ENCODE results near the gene SCUBE1.

SCUBE1 gene

GRCh38 chr22:43158778-43159483 lies 184.2 kb downstream of the SCUBE1 start:
- no peaks in the 10 kb centered on the region for H3K9me3 Mint-ChIP-seq

GRCh38 chr22:43157874-43158546 lies 185.2 kb downstream of the SCUBE1 start:
- Mint-ChIP-seq H3K36me3 (ENCODE audit: low read depth) (no peaks in the 10 kb centered on the region), H3K9me3 (no peaks in the 10 kb centered on the region), H3K27me3 (ENCODE audit: low read depth, poor library complexity) (peaks cover 21% of the 10 kb centered on the region), H3K4me1 (peaks cover 12% of the 10 kb centered on the region), H3K4me3 (no peak overlapping the region), H3K27ac (peak overlapping the region; percentile 85)
- no peak for DNase-seq
- no peak for TF ChIP-seq CTCF (IDR thresholded peaks at IDR 0.05)

More at GRCh38 chr22:43158778-43159483, 184.2 kb downstream of the SCUBE1 start:
- Mint-ChIP-seq H3K4me1 (peaks cover 13% of the 10 kb centered on the region), H3K36me3 (ENCODE audit: low read depth) (no peaks in the 10 kb centered on the region), H3K27ac (peak overlapping the region; percentile 85), H3K27me3 (ENCODE audit: low read depth, poor library complexity) (peaks cover 14% of the 10 kb centered on the region), H3K4me3 (no peak overlapping the region)
- TF ChIP-seq CTCF (IDR thresholded peaks at IDR 0.05): no peak
- DNase-seq: no peak

- no peak overlapping the region for H3K27ac Mint-ChIP-seq
- no peak for DNase-seq
- peaks cover 35% of the 10 kb centered on the region for H3K27me3 Mint-ChIP-seq (ENCODE audit: low read depth, poor library complexity)
These were observed 186.8 kb downstream of the SCUBE1 start for GRCh38 chr22:43156413-43156812.

GRCh38 chr22:43155789-43156188 lies 187.4 kb downstream of the SCUBE1 start:
- Mint-ChIP-seq H3K36me3 (ENCODE audit: low read depth) (no peaks in the 10 kb centered on the region), H3K27me3 (ENCODE audit: low read depth, poor library complexity) (peaks cover 40% of the 10 kb centered on the region), H3K4me3 (no peak overlapping the region), H3K27ac (no peak overlapping the region), H3K4me1 (peaks cover 20% of the 10 kb centered on the region), H3K9me3 (no peaks in the 10 kb centered on the region)
- no peak for TF ChIP-seq CTCF (IDR thresholded peaks at IDR 0.05)
- DNase-seq: no peak

More at GRCh38 chr22:43156413-43156812, 186.8 kb downstream of the SCUBE1 start:
- TF ChIP-seq CTCF (IDR thresholded peaks at IDR 0.05): no peak
- Mint-ChIP-seq H3K36me3 (ENCODE audit: low read depth) (no peaks in the 10 kb centered on the region), H3K4me1 (peaks cover 16% of the 10 kb centered on the region), H3K4me3 (no peak overlapping the region), H3K9me3 (no peaks in the 10 kb centered on the region)

- no peak for TF ChIP-seq CTCF (IDR thresholded peaks at IDR 0.05)
- Mint-ChIP-seq H3K36me3 (ENCODE audit: low read depth) (no peaks in the 10 kb centered on the region), H3K4me3 (no peak overlapping the region), H3K4me1 (peaks cover 20% of the 10 kb centered on the region), H3K9me3 (no peaks in the 10 kb centered on the region), H3K27ac (no peak overlapping the region), H3K27me3 (ENCODE audit: low read depth, poor library complexity) (peaks cover 47% of the 10 kb centered on the region)
- no peak for DNase-seq
These were observed 188.2 kb downstream of the SCUBE1 start for GRCh38 chr22:43154887-43155536.

All from nephron progenitor cell (in vitro differentiated cells).